Measurements from ENCODE around the gene BFSP2. TPM values are rescaled to one million over a fixed set of nuclear protein-coding genes. Genes with fewer than 3 reads are reported as not detected.

Gene BFSP2, protein sequence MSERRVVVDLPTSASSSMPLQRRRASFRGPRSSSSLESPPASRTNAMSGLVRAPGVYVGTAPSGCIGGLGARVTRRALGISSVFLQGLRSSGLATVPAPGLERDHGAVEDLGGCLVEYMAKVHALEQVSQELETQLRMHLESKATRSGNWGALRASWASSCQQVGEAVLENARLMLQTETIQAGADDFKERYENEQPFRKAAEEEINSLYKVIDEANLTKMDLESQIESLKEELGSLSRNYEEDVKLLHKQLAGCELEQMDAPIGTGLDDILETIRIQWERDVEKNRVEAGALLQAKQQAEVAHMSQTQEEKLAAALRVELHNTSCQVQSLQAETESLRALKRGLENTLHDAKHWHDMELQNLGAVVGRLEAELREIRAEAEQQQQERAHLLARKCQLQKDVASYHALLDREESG
- total RNA-seq (not detected), polyA plus RNA-seq (1 to 10 TPM in 1 of 3 donors, not detected in 2; 2.5 TPM)

DNA sequence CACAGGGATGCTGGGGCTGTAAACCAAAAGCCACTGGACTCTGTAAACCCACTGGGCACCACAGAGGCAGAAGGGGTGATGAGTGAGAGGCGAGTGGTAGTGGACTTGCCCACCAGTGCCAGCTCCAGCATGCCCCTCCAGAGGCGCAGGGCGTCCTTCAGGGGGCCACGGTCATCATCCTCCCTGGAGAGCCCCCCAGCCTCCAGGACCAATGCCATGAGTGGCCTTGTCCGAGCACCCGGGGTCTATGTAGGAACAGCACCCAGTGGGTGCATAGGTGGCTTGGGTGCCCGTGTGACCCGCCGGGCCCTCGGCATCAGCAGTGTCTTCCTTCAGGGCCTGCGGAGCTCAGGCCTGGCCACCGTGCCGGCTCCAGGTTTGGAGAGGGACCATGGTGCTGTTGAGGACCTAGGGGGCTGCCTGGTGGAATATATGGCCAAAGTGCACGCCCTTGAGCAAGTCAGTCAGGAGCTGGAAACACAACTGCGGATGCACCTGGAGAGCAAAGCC, at the start of gene BFSP2:
TSS of gene BFSP2 (plus strand) at position 51 of the 510 bp plus-strand sequence. CDS start at position 79, 28 bp downstream.
- intact Hi-C loops (cut with DNase I): no loop called here
- WGBS, 2 donors: 92 to 94% methylated on average over 15 of the region's 15 CpGs

DNA sequence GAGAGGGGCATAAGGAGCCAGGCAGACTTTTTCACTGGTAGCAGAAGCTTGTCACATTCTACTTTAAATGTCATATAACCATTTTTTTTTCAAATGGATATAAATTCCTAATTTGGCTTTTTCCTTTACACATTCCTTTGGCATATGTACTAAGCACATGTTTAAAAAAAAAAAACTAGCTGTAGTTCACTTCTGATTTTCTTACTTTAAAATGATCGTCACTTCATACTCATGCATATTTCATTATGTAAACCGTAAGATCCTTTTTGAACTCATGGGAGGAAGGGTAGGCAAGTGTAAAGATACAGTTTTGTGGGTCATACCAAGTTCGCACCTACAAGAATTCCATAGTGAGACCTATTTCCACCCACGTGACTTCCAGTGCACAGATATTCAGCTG, 45.1 kb upstream of the BFSP2 start:
- intact Hi-C loops (cut with DNase I): no loop called here
- Histone ChIP-seq H3K27ac (no peak overlapping the region), H3K4me1 (no peaks in the 10 kb centered on the region), H3K27me3 (no peaks in the 10 kb centered on the region), H3K4me3 (no peak overlapping the region), H3K9me3 (no peaks in the 10 kb centered on the region), H3K36me3 (no peaks in the 10 kb centered on the region)
- 80 to 86% methylated on average over 4 of the region's 4 CpGs for WGBS, 2 donors
- no peak for DNase-seq
- TF ChIP-seq, protein P1, sequence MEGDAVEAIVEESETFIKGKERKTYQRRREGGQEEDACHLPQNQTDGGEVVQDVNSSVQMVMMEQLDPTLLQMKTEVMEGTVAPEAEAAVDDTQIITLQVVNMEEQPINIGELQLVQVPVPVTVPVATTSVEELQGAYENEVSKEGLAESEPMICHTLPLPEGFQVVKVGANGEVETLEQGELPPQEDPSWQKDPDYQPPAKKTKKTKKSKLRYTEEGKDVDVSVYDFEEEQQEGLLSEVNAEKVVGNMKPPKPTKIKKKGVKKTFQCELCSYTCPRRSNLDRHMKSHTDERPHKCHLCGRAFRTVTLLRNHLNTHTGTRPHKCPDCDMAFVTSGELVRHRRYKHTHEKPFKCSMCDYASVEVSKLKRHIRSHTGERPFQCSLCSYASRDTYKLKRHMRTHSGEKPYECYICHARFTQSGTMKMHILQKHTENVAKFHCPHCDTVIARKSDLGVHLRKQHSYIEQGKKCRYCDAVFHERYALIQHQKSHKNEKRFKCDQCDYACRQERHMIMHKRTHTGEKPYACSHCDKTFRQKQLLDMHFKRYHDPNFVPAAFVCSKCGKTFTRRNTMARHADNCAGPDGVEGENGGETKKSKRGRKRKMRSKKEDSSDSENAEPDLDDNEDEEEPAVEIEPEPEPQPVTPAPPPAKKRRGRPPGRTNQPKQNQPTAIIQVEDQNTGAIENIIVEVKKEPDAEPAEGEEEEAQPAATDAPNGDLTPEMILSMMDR (IDR thresholded peaks at IDR 0.05): no peak
- TF ChIP-seq POLR2A (IDR thresholded peaks at IDR 0.05) (no peak), EP300 (IDR thresholded peaks at IDR 0.05) (no peak), POLR2AphosphoS5 (IDR thresholded peaks at IDR 0.05) (no peak)

More for the DNA sequence above, at the start of gene BFSP2:
- no peak within 1 kb of the TSS for H3K4me3 ChIP-seq
- H3K4me1 ChIP-seq: no peaks in the 10 kb centered on the region
- no peak within 1 kb of the TSS for H3K27ac ChIP-seq
- peak; percentile 48 for DNase-seq
- H3K36me3 ChIP-seq: no peaks in the 10 kb centered on the region
- no peaks in the 10 kb centered on the region for H3K27me3 ChIP-seq
- TF ChIP-seq EP300 (IDR thresholded peaks at IDR 0.05) (no peak), POLR2AphosphoS5 (IDR thresholded peaks at IDR 0.05) (no peak), POLR2A (IDR thresholded peaks at IDR 0.05) (no peak)
- TF ChIP-seq, protein P1 (IDR thresholded peaks at IDR 0.05): no peak
- H3K9me3 ChIP-seq: no peaks in the 10 kb centered on the region

DNA sequence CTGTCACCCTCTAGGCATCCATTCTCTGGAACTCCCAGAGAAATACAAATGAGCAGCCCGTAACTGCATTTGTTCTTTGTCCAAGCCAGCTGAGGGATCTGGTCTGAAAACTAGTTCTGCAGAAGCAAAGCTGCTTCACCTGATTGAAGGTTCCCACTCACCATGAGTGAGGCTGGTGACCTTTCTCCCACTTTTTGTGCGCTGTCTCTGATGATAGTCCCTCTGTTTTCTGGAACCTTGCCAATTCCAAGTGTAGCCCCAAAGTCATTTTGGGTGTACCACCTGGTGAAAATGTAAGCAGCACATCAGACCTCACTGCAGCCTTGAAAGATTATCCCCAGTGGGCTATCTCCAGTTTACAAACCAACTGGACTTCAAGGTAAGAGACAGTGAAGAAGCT, 39.4 kb upstream of the BFSP2 start:
- WGBS, 2 donors: 69 to 88% methylated on average over 2 of the region's 2 CpGs
- Histone ChIP-seq H3K27ac (no peak overlapping the region), H3K36me3 (no peaks in the 10 kb centered on the region), H3K9me3 (no peaks in the 10 kb centered on the region), H3K27me3 (no peaks in the 10 kb centered on the region), H3K4me3 (no peak overlapping the region), H3K4me1 (no peaks in the 10 kb centered on the region)
- no peak for DNase-seq
- TF ChIP-seq, protein P1 (IDR thresholded peaks at IDR 0.05): no peak
- TF ChIP-seq EP300 (IDR thresholded peaks at IDR 0.05) (no peak), POLR2AphosphoS5 (IDR thresholded peaks at IDR 0.05) (no peak), POLR2A (IDR thresholded peaks at IDR 0.05) (no peak)
- intact Hi-C loops (cut with DNase I): no loop called here

DNA sequence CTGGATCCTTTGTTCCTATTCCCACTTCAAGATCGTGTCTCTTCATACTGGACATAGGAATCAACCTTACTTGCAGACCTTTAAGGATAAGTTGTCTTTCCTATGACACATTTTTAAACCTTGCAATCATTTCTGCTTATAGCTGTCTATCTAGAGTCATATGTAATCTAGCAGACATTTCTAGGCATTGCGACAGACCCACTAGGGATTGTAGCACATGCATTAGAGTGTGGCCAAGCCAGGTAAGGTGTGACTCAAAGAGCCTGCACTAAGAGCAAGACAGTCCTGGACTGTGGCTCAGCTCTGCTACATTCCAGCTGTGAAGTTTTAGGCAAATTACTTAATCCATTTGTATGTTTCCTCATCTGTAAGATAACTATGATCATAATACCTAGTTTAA, 38.8 kb upstream of the BFSP2 start:
- WGBS, 2 donors: 85 to 94% methylated on average over 2 of the region's 2 CpGs
- Histone ChIP-seq H3K4me1 (no peaks in the 10 kb centered on the region), H3K27ac (no peak overlapping the region), H3K27me3 (no peaks in the 10 kb centered on the region), H3K4me3 (no peak overlapping the region), H3K9me3 (no peaks in the 10 kb centered on the region), H3K36me3 (no peaks in the 10 kb centered on the region)
- no peak for DNase-seq
- TF ChIP-seq, protein P1 (IDR thresholded peaks at IDR 0.05): no peak
- no peak for TF ChIP-seq POLR2AphosphoS5 (IDR thresholded peaks at IDR 0.05)
- no peak for TF ChIP-seq EP300 (IDR thresholded peaks at IDR 0.05)
- TF ChIP-seq POLR2A (IDR thresholded peaks at IDR 0.05): no peak
- intact Hi-C loops (cut with DNase I): no loop called here
